HCT116 (cell line): ENCODE data around the gene PRDM12. TPM values are rescaled to one million over a fixed set of nuclear protein-coding genes. Genes with fewer than 3 reads are reported as not detected.

Experiments used
- ATAC-seq: fragments of 200-7000 bp; cut with Tn5 transposase; 2 replicates; pipeline ENCODE4 v1.9.1; 2020; ENCODE audit warnings: mild to moderate bottlenecking, moderate library complexity
- BruUV-seq: library from RNA; stranded (reverse); fragments of 400-500 nt; replicated peaks from 2 replicates; lab custom pipeline; 2021; lab: Mats Ljungman, UMichigan
- CTCF ChIA-PET: fragments of 300-600 bp; sonication (Branson Sonifier 250); formaldehyde crosslinking; loops from one replicate; lab custom pipeline; 2021; ENCODE audit warnings: antibody characterized with exemption; lab: Charles Lee
- POLR2A ChIA-PET: fragments of 300-600, 350-600 bp; sonication (Branson Sonifier 250); formaldehyde crosslinking; loops from one replicate; lab custom pipeline; 2021; ENCODE audit warnings: antibody characterized with exemption; lab: Charles Lee
- RAD21 ChIA-PET, 2 experiments: fragments of 300-600 bp; sonication (Branson Sonifier 250); formaldehyde crosslinking; loops; one replicate each; lab custom pipeline; 2023; ENCODE audit warnings: low total read pairs in 2 of 2; ENCODE audit not compliant: uncharacterized antibody in 2 of 2, unreplicated experiment in 2 of 2, low non-redundant PET in 1 of 2; lab: Charles Lee
- DNase-seq: peaks from one replicate; pipeline ENCODE4 v3.0.0-alpha.2; 2010; ENCODE audit warnings: low read depth, low spot score
- H2AFZ ChIP-seq: fragments of 200-600 bp; shearing (Covaris generic), sonication (generic); 2 replicates; pipeline ENCODE4 v1.6.1; 2017; ENCODE audit warnings: low read depth, mixed run types, mixed read lengths, antibody characterized with exemption, low read length; ENCODE audit not compliant: poor library complexity, severe bottlenecking
- H3K27ac ChIP-seq: 2 replicates; pipeline ENCODE4 v1.5.1; 2012; ENCODE audit warnings: low read depth, low read length
- H3K27me3 ChIP-seq: fragments of 200-600 bp; sonication (generic); 2 replicates; pipeline ENCODE4 v1.6.1; 2016; ENCODE audit warnings: mixed run types, low read length, mixed read lengths; ENCODE audit not compliant: insufficient read depth
- H3K36me3 ChIP-seq, 2 experiments: fragments of 200-500 bp in 1 of 2; fragments of 200-600 bp in 1 of 2; sonication (Bioruptor generic) in 1 of 2; sonication (generic) in 1 of 2; 2 replicates each; pipeline versions ENCODE4 v1.5.1 to v1.6.1; 2014 to 2016; ENCODE audit warnings: low read length in 2 of 2, inconsistent platforms in 1 of 2, mixed read lengths in 1 of 2, mixed run types in 1 of 2; ENCODE audit not compliant: insufficient read depth in 2 of 2, control insufficient read depth in 1 of 2
- H3K4me1 ChIP-seq, 2 experiments: fragments of 200-600 bp in 1 of 2; sonication (generic) in 1 of 2; 2 replicates each; pipeline versions ENCODE4 v1.5.1 to v1.6.1; 2012 to 2017; ENCODE audit warnings: low read length in 2 of 2, inconsistent platforms in 1 of 2, mild to moderate bottlenecking in 1 of 2, mixed read lengths in 1 of 2, mixed run types in 1 of 2, moderate library complexity in 1 of 2; ENCODE audit not compliant: insufficient read depth in 2 of 2, control insufficient read depth in 1 of 2
- H3K4me2 ChIP-seq: fragments of 200-600 bp; sonication (generic); 2 replicates; pipeline ENCODE4 v1.6.1; 2017; ENCODE audit warnings: mixed run types, low read length, mixed read lengths
- H3K4me3 ChIP-seq, 2 experiments: fragments of 200-600 bp in 1 of 2; sonication (generic) in 1 of 2; replicated peaks in 1 of 2; 2 replicates each; pipeline ENCODE4 v1.5.1; 2011 to 2016; ENCODE audit warnings: low read length in 2 of 2, control low read depth in 1 of 2, low read depth in 1 of 2, mild to moderate bottlenecking in 1 of 2, mixed read lengths in 1 of 2, mixed run types in 1 of 2
- H3K79me2 ChIP-seq: fragments of 200-600 bp; sonication (generic); 2 replicates; pipeline ENCODE4 v1.6.1; 2017; ENCODE audit warnings: mild to moderate bottlenecking, mixed run types, low read length, moderate library complexity, mixed read lengths; ENCODE audit not compliant: insufficient read depth
- H3K9ac ChIP-seq: fragments of 200-600 bp; sonication (generic); 2 replicates; pipeline ENCODE4 v1.6.1; 2016; ENCODE audit warnings: low read length, mixed read lengths
- H3K9me2 ChIP-seq: fragments of 200-600 bp; sonication (generic), shearing (Covaris generic); 2 replicates; pipeline ENCODE4 v1.6.1; 2017; ENCODE audit warnings: mixed run types, mild to moderate bottlenecking, moderate library complexity; ENCODE audit not compliant: insufficient read depth
- H3K9me3 ChIP-seq, 2 experiments: fragments of 200-500 bp in 1 of 2; fragments of 200-600 bp in 1 of 2; sonication (Bioruptor generic) in 1 of 2; sonication (generic) in 1 of 2; 2 replicates each; pipeline ENCODE4 v1.6.1; 2014 to 2017; ENCODE audit warnings: low read length in 2 of 2, mixed read lengths in 2 of 2, inconsistent platforms in 1 of 2, low read depth in 1 of 2, mild to moderate bottlenecking in 1 of 2, mixed run types in 1 of 2, moderate library complexity in 1 of 2; ENCODE audit not compliant: control insufficient read depth in 1 of 2, insufficient read depth in 1 of 2
- H4K20me1 ChIP-seq: fragments of 200-600 bp; sonication (generic), shearing (Covaris generic); 2 replicates; pipeline ENCODE4 v1.6.1; 2017; ENCODE audit warnings: mixed run types, mild to moderate bottlenecking, moderate library complexity; ENCODE audit not compliant: insufficient read depth
- MAX ChIP-seq: IDR thresholded peaks from 2 replicates; pipeline ENCODE4 v1.6.1; 2012
- POLR2AphosphoS5 ChIP-seq: IDR thresholded peaks from 2 replicates; pipeline ENCODE4 v1.6.1; 2011; ENCODE audit warnings: mild to moderate bottlenecking, low read depth, low read length, moderate library complexity
- RAD21 ChIP-seq: IDR thresholded peaks from 2 replicates; pipeline ENCODE4 v1.6.1; 2012; ENCODE audit warnings: low read depth, mild to moderate bottlenecking
- YY1 ChIP-seq: IDR thresholded peaks from 2 replicates; pipeline ENCODE4 v1.6.1; 2011; ENCODE audit warnings: low read length, low read depth, moderate library complexity, mild to moderate bottlenecking; ENCODE audit not compliant: insufficient replicate concordance; ENCODE audit errors: extremely low read depth
- ZFX ChIP-seq: fragments of 450-650 bp; IDR thresholded peaks from 2 replicates; pipeline ENCODE4 v1.6.1; 2017
- intact Hi-C: fragments of 100-400 bp; cut with micrococcal nuclease; formaldehyde crosslinking; loops from 2 replicates; pipeline ENCODE4 v1.10.0; 2022
- total RNA-seq: library from RNA; stranded (reverse); gene quantifications from one replicate; pipeline ENCODE4 v1.2.1, GENCODE V29; 2021; ENCODE audit not compliant: unreplicated experiment
- TF ChIP-seq, protein P1 (sequence below), 3 experiments: fragments of 200-600 bp in 1 of 3; sonication (generic) in 1 of 3; IDR thresholded peaks in 2 of 3; conservative IDR thresholded peaks in 1 of 3; 2 replicates each; pipeline ENCODE4 v1.5.1; 2012 to 2017; ENCODE audit warnings: low read depth in 2 of 3, low read length in 2 of 3, antibody characterized with exemption in 1 of 3, borderline replicate concordance in 1 of 3, control low read depth in 1 of 3, mild to moderate bottlenecking in 1 of 3, mixed read lengths in 1 of 3, mixed run types in 1 of 3, moderate library complexity in 1 of 3; ENCODE audit not compliant: insufficient read depth in 1 of 3

The PRDM12 gene
- total RNA-seq, 1 experiment from 2014 or later: 0.54 TPM

GRCh38 chr9:130682421-130683121, 18.2 kb downstream of the PRDM12 start:
- Histone ChIP-seq H3K9me3 (0 out of 4 replicates have a peak, but pooled peaks cover 0 to 4% of the 10 kb centered on the region in 2 experiments), H3K4me2 (peak overlapping the region; percentile 87), H3K36me3 (no peaks in the 10 kb centered on the region), H3K9me2 (no peaks in the 10 kb centered on the region), H3K27ac (peak overlapping the region; percentile 78; the same call in 1 of the 2 replicates), H2AFZ (peak overlapping the region; percentile 38), H3K4me1 (peaks cover 4 to 16% of the 10 kb centered on the region in 2 experiments), H3K27me3 (no peaks in the 10 kb centered on the region), H3K79me2 (no peaks in the 10 kb centered on the region), H4K20me1 (no peaks in the 10 kb centered on the region), H3K4me3 (peak overlapping the region; percentile 59 to 62), H3K9ac (peak overlapping the region; percentile 66)
- POLR2A ChIA-PET: interaction anchor here (0.7 to 1.7 kb wide), 4 partner anchors 11 to 232 kb away, joined by 3 to 4 read pairs (median 4); partner anchors contain the start of gene EXOSC2
- BruUV-seq: no TSS peak
- TF ChIP-seq POLR2AphosphoS5: peak; percentile 23; the same call in 1 of the 2 replicates
- TF ChIP-seq, protein P1, sequence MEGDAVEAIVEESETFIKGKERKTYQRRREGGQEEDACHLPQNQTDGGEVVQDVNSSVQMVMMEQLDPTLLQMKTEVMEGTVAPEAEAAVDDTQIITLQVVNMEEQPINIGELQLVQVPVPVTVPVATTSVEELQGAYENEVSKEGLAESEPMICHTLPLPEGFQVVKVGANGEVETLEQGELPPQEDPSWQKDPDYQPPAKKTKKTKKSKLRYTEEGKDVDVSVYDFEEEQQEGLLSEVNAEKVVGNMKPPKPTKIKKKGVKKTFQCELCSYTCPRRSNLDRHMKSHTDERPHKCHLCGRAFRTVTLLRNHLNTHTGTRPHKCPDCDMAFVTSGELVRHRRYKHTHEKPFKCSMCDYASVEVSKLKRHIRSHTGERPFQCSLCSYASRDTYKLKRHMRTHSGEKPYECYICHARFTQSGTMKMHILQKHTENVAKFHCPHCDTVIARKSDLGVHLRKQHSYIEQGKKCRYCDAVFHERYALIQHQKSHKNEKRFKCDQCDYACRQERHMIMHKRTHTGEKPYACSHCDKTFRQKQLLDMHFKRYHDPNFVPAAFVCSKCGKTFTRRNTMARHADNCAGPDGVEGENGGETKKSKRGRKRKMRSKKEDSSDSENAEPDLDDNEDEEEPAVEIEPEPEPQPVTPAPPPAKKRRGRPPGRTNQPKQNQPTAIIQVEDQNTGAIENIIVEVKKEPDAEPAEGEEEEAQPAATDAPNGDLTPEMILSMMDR (IDR thresholded peaks at IDR 0.05 in 2 of 3, conservative IDR thresholded peaks at IDR 0.05 in 1 of 3; ENCODE audit: borderline replicate concordance in 1 of 3, insufficient read depth in 1 of 3, low read depth in 2 of 3, low read length in 2 of 3): peak; percentile 68 to 96 (median 74)
- TF ChIP-seq ZFX: no peak
- peak; percentile 5 for TF ChIP-seq YY1
- peak; percentile 97 for TF ChIP-seq RAD21
- TF ChIP-seq MAX: no peak
- CTCF ChIA-PET: interaction anchor here (0.7 to 2.6 kb wide), 12 partner anchors 10 to 576 kb away, joined by 3 to 16 read pairs (median 4); partner anchors contain the start of gene EXOSC2
- RAD21 ChIA-PET: interaction anchor here (1.1 kb wide), 2 partner anchors 183 to 220 kb away, joined by 3 to 6 read pairs; no protein-coding TSS in a partner anchor
- peak; percentile 69 for DNase-seq
- ATAC-seq: peak; percentile 63
- intact Hi-C loops: loop anchor here (1.0 kb wide), 1 partner anchor 221 kb away; no protein-coding TSS in a partner anchor
